HCT116 (cell line): ENCODE measurements around the gene MYO16. TPM values are rescaled to one million over a fixed set of nuclear protein-coding genes. Genes with fewer than 3 reads are reported as not detected.
"Not testable (repeated sequence)": the region's sequence is repeated elsewhere in the genome, so short reads cannot be mapped to it uniquely, and the experiment has no call there.

Source experiments
- ATAC-seq: fragments of 200-7000 bp; cut with Tn5 transposase; 2 replicates; pipeline ENCODE4 v1.9.1; 2020; ENCODE audit warnings: mild to moderate bottlenecking, moderate library complexity
- BruUV-seq: library from RNA; stranded (reverse); fragments of 400-500 nt; replicated peaks from 2 replicates; lab custom pipeline; 2021; lab: Mats Ljungman, UMichigan
- CTCF ChIA-PET: fragments of 300-600 bp; sonication (Branson Sonifier 250); formaldehyde crosslinking; loops from one replicate; lab custom pipeline; 2021; ENCODE audit warnings: antibody characterized with exemption; lab: Charles Lee
- POLR2A ChIA-PET: fragments of 300-600, 350-600 bp; sonication (Branson Sonifier 250); formaldehyde crosslinking; loops from one replicate; lab custom pipeline; 2021; ENCODE audit warnings: antibody characterized with exemption; lab: Charles Lee
- RAD21 ChIA-PET, 2 experiments: fragments of 300-600 bp; sonication (Branson Sonifier 250); formaldehyde crosslinking; loops; one replicate each; lab custom pipeline; 2023; ENCODE audit warnings: low total read pairs in 2 of 2; ENCODE audit not compliant: uncharacterized antibody in 2 of 2, unreplicated experiment in 2 of 2, low non-redundant PET in 1 of 2; lab: Charles Lee
- DNase-seq: peaks from one replicate; pipeline ENCODE4 v3.0.0-alpha.2; 2010; ENCODE audit warnings: low read depth, low spot score
- H2AFZ ChIP-seq: fragments of 200-600 bp; shearing (Covaris generic), sonication (generic); 2 replicates; pipeline ENCODE4 v1.6.1; 2017; ENCODE audit warnings: low read depth, mixed run types, mixed read lengths, antibody characterized with exemption, low read length; ENCODE audit not compliant: poor library complexity, severe bottlenecking
- H3K27ac ChIP-seq: 2 replicates; pipeline ENCODE4 v1.5.1; 2012; ENCODE audit warnings: low read depth, low read length
- H3K27me3 ChIP-seq: fragments of 200-600 bp; sonication (generic); 2 replicates; pipeline ENCODE4 v1.6.1; 2016; ENCODE audit warnings: mixed run types, low read length, mixed read lengths; ENCODE audit not compliant: insufficient read depth
- H3K36me3 ChIP-seq, 2 experiments: fragments of 200-500 bp in 1 of 2; fragments of 200-600 bp in 1 of 2; sonication (Bioruptor generic) in 1 of 2; sonication (generic) in 1 of 2; 2 replicates each; pipeline versions ENCODE4 v1.5.1 to v1.6.1; 2014 to 2016; ENCODE audit warnings: low read length in 2 of 2, inconsistent platforms in 1 of 2, mixed read lengths in 1 of 2, mixed run types in 1 of 2; ENCODE audit not compliant: insufficient read depth in 2 of 2, control insufficient read depth in 1 of 2
- H3K4me1 ChIP-seq, 2 experiments: fragments of 200-600 bp in 1 of 2; sonication (generic) in 1 of 2; 2 replicates each; pipeline versions ENCODE4 v1.5.1 to v1.6.1; 2012 to 2017; ENCODE audit warnings: low read length in 2 of 2, inconsistent platforms in 1 of 2, mild to moderate bottlenecking in 1 of 2, mixed read lengths in 1 of 2, mixed run types in 1 of 2, moderate library complexity in 1 of 2; ENCODE audit not compliant: insufficient read depth in 2 of 2, control insufficient read depth in 1 of 2
- H3K4me2 ChIP-seq: fragments of 200-600 bp; sonication (generic); 2 replicates; pipeline ENCODE4 v1.6.1; 2017; ENCODE audit warnings: mixed run types, low read length, mixed read lengths
- H3K4me3 ChIP-seq, 2 experiments: fragments of 200-600 bp in 1 of 2; sonication (generic) in 1 of 2; replicated peaks in 1 of 2; 2 replicates each; pipeline ENCODE4 v1.5.1; 2011 to 2016; ENCODE audit warnings: low read length in 2 of 2, control low read depth in 1 of 2, low read depth in 1 of 2, mild to moderate bottlenecking in 1 of 2, mixed read lengths in 1 of 2, mixed run types in 1 of 2
- H3K79me2 ChIP-seq: fragments of 200-600 bp; sonication (generic); 2 replicates; pipeline ENCODE4 v1.6.1; 2017; ENCODE audit warnings: mild to moderate bottlenecking, mixed run types, low read length, moderate library complexity, mixed read lengths; ENCODE audit not compliant: insufficient read depth
- H3K9ac ChIP-seq: fragments of 200-600 bp; sonication (generic); 2 replicates; pipeline ENCODE4 v1.6.1; 2016; ENCODE audit warnings: low read length, mixed read lengths
- H3K9me2 ChIP-seq: fragments of 200-600 bp; sonication (generic), shearing (Covaris generic); 2 replicates; pipeline ENCODE4 v1.6.1; 2017; ENCODE audit warnings: mixed run types, mild to moderate bottlenecking, moderate library complexity; ENCODE audit not compliant: insufficient read depth
- H3K9me3 ChIP-seq, 2 experiments: fragments of 200-500 bp in 1 of 2; fragments of 200-600 bp in 1 of 2; sonication (Bioruptor generic) in 1 of 2; sonication (generic) in 1 of 2; 2 replicates each; pipeline ENCODE4 v1.6.1; 2014 to 2017; ENCODE audit warnings: low read length in 2 of 2, mixed read lengths in 2 of 2, inconsistent platforms in 1 of 2, low read depth in 1 of 2, mild to moderate bottlenecking in 1 of 2, mixed run types in 1 of 2, moderate library complexity in 1 of 2; ENCODE audit not compliant: control insufficient read depth in 1 of 2, insufficient read depth in 1 of 2
- H4K20me1 ChIP-seq: fragments of 200-600 bp; sonication (generic), shearing (Covaris generic); 2 replicates; pipeline ENCODE4 v1.6.1; 2017; ENCODE audit warnings: mixed run types, mild to moderate bottlenecking, moderate library complexity; ENCODE audit not compliant: insufficient read depth
- CBX3 ChIP-seq: IDR thresholded peaks from 2 replicates; pipeline ENCODE4 v1.6.1; 2012; ENCODE audit warnings: low read depth
- CEBPB ChIP-seq: IDR thresholded peaks from 2 replicates; pipeline ENCODE4 v1.6.1; 2012; ENCODE audit warnings: low read depth
- EGR1 ChIP-seq: IDR thresholded peaks from 2 replicates; pipeline ENCODE4 v1.6.1; 2012; ENCODE audit warnings: low read depth
- EZH2phosphoT487 ChIP-seq: fragments of 200-600 bp; IDR thresholded peaks from 2 replicates; pipeline ENCODE4 v1.6.1; 2018; ENCODE audit warnings: antibody characterized with exemption, borderline replicate concordance
- FOSL1 ChIP-seq: IDR thresholded peaks from 2 replicates; pipeline ENCODE4 v1.6.1; 2012; ENCODE audit warnings: low read depth
- POLR2AphosphoS5 ChIP-seq: IDR thresholded peaks from 2 replicates; pipeline ENCODE4 v1.6.1; 2011; ENCODE audit warnings: mild to moderate bottlenecking, low read depth, low read length, moderate library complexity
- SIN3A ChIP-seq: IDR thresholded peaks from 2 replicates; pipeline ENCODE4 v1.6.1; 2012; ENCODE audit warnings: low read depth
- SRF ChIP-seq: IDR thresholded peaks from 2 replicates; pipeline ENCODE4 v1.6.1; 2012; ENCODE audit warnings: low read depth
- YY1 ChIP-seq: IDR thresholded peaks from 2 replicates; pipeline ENCODE4 v1.6.1; 2011; ENCODE audit warnings: low read length, low read depth, moderate library complexity, mild to moderate bottlenecking; ENCODE audit not compliant: insufficient replicate concordance; ENCODE audit errors: extremely low read depth
- intact Hi-C: fragments of 100-400 bp; cut with micrococcal nuclease; formaldehyde crosslinking; loops from 2 replicates; pipeline ENCODE4 v1.10.0; 2022
- total RNA-seq: library from RNA; stranded (reverse); gene quantifications from one replicate; pipeline ENCODE4 v1.2.1, GENCODE V29; 2021; ENCODE audit not compliant: unreplicated experiment

MYO16 gene
- total RNA-seq, 1 experiment from 2014 or later = 0.07 TPM

DNA sequence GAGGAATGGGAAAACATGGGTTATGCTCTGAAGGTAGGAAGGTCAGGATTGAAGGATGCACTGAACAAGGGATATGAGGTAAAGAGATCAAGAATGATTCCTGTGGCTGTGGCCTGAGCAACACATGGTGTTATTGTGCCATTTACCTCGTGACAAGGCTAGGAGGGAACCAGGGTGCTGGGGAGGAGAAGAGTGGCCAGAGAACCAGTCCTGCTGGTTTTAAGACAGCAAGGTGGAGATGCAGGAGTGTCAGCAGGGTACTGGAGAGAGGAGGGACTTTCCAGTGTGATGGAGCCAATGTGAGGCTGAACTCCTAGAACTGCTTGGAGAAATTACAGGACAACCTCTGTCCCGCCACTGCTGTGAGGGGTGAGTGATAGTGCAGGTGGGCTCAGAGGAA, 282.4 kb downstream of the MYO16 start:
- Histone ChIP-seq H3K27ac (no peak overlapping the region), H3K4me2 (no peak overlapping the region), H3K27me3 (no peaks in the 10 kb centered on the region), H2AFZ (no peak overlapping the region), H3K4me1 (peaks cover 14 to 27% of the 10 kb centered on the region in 2 experiments), H3K36me3 (no peaks in the 10 kb centered on the region), H3K4me3 (no peak overlapping the region), H3K9me2 (no peaks in the 10 kb centered on the region; the same call in 1 of the 2 replicates), H3K9ac (no peak overlapping the region), H3K79me2 (no peaks in the 10 kb centered on the region), H3K9me3 (no peaks in the 10 kb centered on the region), H4K20me1 (no peaks in the 10 kb centered on the region)
- CTCF ChIA-PET = no interaction called here
- DNase-seq = no peak
- intact Hi-C loops = no loop called here
- POLR2A ChIA-PET = no interaction called here
- no peak for ATAC-seq
- BruUV-seq = no TSS peak
- RAD21 ChIA-PET = no interaction called here
- TF ChIP-seq POLR2AphosphoS5 = no peak
- TF ChIP-seq CBX3 = no peak
- TF ChIP-seq FOSL1 = no peak
- TF ChIP-seq EGR1 = no peak
- no peak for TF ChIP-seq YY1
- no peak for TF ChIP-seq CEBPB
- no peak for TF ChIP-seq EZH2phosphoT487
- no peak for TF ChIP-seq SRF
- TF ChIP-seq SIN3A = no peak

DNA sequence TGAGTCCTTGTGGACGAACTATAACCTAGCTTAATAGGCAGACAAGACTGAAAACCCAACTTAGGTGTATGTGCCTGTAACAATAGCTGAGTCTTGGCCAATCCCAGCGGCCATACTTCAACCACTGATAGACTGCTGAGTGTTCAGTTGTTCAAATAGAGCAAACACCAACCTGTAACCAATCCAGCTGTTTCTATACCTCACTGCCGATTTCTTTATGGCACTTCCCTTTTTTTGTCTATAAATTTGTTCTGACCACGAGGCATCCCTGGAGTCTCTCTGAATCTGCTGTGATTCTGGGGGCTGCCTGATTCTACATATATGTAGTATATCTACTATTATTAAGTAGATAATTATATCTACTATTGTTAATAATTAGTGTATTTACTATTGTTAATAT, 284.3 kb downstream of the MYO16 start:
- ATAC-seq, DNase-seq, H3K27ac ChIP-seq, H3K9me2 ChIP-seq, H3K79me2 ChIP-seq, BruUV-seq, H2AFZ ChIP-seq, H3K9ac ChIP-seq, H3K27me3 ChIP-seq, H4K20me1 ChIP-seq, H3K4me2 ChIP-seq, H3K36me3 ChIP-seq, RAD21 ChIA-PET, POLR2A ChIA-PET, H3K9me3 ChIP-seq, H3K4me3 ChIP-seq: not testable (repeated sequence)
- intact Hi-C loops = loop anchor here (2.0 kb wide), 1 partner anchor 1195 kb away; no protein-coding TSS in a partner anchor
- H3K4me1 ChIP-seq = peaks cover 14 to 28% of the 10 kb centered on the region in 2 experiments
- CTCF ChIA-PET = interaction anchor here (3.2 kb wide), 1 partner anchor 19 kb away, joined by 15 read pairs; no protein-coding TSS in a partner anchor
